ENCODE measurements around the gene NPRL2.

Gene NPRL2

DNA sequence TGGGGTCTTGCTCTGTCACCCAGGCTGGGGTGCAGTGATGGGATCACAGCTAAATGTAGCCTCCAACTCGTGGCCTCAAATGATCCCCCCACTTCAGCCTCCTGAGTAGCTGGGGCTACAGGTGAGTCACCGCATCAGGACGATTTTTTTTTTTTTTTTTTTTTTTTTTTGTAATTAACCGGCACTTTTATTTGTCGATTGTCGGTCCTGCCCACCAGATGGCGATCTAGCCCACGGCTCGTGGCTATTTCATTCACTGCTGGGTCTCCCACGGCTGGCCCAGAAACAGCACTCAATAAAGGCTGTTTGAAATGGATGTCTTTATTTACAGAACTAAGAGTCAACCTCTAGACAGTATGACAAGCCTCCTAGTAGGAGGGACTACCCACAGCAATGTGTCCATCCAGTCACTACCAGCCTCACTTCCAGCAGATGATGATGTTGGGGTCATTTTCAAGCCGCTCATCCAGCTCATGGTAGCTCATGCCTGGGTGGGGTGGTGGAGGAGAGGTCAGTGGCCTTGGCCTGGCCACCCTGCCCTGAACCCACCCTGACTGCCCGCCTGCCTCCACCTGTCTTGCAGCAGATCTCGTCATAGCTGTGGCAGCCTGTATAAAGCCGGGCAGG is 3.3 kb downstream of the NPRL2 start:
- peak; percentile 16 for DNase-seq

GRCh38 chr3:50345586-50346234 is 4.9 kb downstream of the NPRL2 start, which contains the start of gene ZMYND10:
Gene ZMYND10, minus strand, starts transcription at chr3:50345732. Its CDS starts 153 bp downstream, at chr3:50345579.
- DNase-seq = no peak

DNA sequence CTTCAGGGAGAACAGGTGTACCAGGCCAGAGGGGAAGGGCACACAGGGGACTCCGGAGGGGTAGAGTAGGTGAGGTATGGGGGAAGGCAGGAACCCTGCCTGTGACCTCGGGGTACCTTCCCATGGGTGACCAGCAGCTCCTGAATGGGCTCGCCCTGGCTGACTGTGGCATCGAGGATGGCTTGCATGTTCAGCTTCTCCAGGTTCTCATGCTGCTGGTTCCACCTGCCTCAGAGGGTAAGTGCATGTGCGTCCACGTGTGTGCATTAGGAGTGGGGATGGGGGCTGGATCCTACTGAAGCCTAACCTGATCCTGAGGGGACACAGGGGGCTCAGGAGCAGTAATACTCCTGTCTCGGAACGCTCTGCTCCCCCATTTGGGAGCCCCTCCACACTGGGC is 5.6 kb downstream of the NPRL2 start:
- no peak for DNase-seq

GRCh38 chr3:50342813-50343633 is 7.6 kb downstream of the NPRL2 start:
- no peak for DNase-seq

DNA sequence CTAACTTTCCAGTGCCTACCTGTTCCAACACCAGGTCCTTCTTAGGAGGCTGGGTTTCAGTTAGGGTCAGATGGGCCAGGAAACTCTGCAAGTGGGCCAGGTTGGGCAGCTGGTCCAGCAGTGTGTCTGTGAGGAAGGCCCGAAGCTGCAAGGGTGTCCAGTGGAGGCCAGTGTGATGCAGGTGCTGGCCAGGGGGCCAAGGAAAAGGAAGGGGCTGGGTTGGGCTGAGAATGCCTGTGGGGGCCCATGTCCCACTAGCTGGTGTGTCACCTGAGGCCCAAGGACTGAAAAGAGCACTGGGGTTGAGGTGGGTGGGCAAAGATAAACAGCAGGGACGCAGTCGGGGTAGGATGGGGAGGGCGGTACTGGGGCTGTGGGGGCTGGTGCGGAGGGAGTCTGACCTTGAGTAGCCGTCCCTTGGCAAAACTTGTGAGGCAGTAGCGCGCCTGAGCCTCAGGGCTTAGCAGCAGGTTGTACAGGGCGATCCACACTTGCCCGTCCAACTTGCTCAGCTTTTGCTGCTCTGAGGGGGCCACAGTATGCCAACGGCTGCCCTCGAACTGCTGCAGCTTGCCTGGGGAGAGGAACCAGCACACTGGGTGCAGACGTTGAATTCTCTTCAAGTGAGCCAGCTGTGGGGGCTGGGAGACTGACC is 8.5 kb downstream of the NPRL2 start:
- no peak for DNase-seq

- no peak for DNase-seq
Observed at GRCh38 chr3:50341537-50341936, 9.0 kb downstream of the NPRL2 start.

DNA sequence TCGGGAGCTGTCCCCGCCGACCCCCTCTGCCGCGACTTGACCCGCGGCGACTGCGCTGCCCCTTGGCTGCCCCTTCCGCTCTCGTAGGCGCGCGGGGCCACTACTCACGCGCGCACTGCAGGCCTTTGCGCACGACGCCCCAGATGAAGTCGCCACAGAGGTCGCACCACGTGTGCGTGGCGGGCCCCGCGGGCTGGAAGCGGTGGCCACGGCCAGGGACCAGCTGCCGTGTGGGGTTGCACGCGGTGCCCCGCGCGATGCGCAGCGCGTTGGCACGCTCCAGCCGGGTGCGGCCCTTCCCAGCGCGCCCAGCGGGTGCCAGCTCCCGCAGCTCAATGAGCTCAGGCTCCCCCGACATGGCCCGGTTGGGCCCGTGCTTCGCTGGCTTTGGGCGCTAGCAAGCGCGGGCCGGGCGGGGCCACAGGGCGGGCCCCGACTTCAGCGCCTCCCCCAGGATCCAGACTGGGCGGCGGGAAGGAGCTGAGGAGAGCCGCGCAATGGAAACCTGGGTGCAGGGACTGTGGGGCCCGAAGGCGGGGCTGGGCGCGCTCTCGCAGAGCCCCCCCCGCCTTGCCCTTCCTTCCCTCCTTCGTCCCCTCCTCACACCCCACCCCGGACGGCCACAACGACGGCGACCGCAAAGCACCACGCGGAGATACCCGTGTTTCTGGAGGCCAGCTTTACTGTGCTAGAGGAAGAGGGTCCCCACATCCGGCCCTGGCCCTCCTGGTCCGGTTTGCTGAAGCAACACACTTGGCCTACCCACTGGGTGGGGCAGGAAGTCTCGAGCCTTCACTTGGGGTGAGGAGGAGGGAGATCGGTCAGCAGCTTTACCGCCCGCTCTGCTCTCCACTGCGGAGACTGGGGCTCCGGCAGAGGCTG is 9.9 kb downstream of the NPRL2 start, which contains the start of gene RASSF1:
Gene RASSF1 (minus strand): TSS at position 389 of the 882 bp plus-strand sequence. CDS start 31 bp downstream, at position 358.
- no peak for DNase-seq

DNA sequence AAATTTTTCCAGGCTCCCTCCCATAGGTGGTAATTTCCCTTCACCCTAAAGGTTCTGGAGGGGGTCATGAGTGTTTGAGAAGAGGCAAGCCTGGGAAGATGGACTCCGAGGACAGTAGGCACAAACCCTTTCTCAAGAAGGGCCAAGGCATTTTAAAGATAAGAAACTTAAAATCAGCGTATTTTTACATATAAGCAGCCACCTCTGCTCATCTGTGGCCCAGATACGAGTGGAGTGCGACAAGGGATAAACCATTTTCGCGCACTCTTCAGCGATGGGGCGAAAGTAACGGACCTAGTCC is 10.5 kb downstream of the NPRL2 start:
- no peak for DNase-seq

DNA sequence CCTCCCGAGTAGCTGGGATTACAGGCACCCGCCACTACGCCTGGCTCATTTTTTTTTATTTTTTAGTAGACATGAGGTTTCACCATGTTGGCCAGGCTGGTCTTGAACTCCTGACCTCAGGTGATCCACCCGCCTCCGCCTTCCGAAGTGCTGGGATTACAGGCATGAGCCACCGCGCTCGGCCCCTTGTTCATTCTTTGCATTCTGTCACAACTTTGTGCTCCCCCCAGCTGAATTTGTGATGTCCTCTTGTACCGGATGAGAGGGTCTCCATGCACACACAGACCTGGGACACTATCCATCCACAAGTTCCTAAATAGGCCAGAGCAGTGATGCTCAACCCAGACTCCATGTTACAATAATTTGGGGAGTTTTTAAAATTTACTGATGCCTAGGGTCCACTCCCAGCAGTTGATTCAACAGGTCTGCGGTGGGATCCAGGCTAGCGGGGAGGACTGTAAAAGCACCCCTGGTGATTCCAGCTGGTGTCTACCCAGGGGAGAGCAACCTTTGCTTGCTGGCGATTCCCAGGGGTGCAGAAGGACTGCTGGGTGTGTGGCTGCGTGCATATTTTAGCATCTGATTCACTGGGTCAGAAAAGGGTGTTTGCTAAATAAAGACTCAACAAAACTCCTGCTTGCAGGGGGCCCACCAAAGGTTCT is 11.0 kb downstream of the NPRL2 start:
- no peak for DNase-seq

DNA sequence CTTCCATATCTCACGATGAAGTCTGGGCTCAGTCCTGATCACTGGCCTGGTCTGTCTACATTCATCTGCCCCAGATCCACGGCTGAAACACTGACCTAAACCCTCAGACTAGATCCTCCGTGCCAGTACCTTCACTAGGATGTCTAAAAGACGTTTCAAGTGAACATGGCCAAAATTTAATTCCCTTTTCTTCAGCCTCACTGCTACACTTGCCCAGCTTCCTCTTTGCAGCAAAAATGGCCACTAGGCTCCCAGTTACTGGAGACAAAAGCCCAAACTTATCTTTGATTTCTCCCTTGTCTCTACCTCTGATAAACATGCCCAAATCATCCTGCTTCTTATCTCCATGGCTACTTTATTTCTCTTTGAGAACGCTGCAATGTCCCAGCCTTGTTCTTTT is 11.6 kb downstream of the NPRL2 start:
- no peak for DNase-seq

DNA sequence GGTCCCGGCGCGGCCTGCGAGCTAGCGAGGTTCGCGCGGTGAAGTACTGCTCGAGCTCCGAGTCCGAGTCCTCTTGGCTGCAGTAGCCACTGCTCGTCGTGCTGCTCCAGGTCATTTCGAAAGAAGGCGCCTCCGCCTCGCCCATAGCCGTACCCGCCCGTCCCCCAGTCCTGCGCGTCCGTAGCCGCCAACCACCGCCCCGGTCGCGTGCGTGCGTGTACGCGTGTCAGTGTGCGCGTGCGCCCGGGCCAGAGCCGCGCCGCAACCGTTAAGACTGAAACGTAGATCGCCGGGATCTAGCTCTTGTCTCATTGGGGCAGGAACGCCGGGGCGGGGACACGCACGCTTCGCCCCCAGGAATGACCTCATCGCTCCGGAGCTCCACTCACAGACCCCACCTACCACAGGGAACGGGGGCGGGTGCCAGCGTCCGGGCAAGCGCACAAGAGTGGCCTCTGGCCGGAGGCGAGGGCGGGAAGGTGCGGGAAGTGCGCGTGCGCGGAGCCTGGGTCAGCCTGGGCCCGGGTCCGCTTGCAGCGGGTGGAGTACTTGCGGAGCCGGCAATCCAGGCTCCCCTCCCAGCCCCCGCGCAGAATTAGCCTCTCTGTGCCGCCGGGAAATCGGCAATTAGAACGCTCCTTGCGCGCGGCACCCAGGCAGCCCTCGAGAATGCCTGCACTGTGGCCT is 13.3 kb downstream of the NPRL2 start:
- peak; percentile 97 for DNase-seq

- no peak for DNase-seq
Observed at GRCh38 chr3:50336452-50337174, 14.0 kb downstream of the NPRL2 start.

GRCh38 chr3:50334339-50335075 is 16.1 kb downstream of the NPRL2 start:
- no peak for DNase-seq

GRCh38 chr3:50333744-50334328 is 16.7 kb downstream of the NPRL2 start:
- DNase-seq = no peak

DNA sequence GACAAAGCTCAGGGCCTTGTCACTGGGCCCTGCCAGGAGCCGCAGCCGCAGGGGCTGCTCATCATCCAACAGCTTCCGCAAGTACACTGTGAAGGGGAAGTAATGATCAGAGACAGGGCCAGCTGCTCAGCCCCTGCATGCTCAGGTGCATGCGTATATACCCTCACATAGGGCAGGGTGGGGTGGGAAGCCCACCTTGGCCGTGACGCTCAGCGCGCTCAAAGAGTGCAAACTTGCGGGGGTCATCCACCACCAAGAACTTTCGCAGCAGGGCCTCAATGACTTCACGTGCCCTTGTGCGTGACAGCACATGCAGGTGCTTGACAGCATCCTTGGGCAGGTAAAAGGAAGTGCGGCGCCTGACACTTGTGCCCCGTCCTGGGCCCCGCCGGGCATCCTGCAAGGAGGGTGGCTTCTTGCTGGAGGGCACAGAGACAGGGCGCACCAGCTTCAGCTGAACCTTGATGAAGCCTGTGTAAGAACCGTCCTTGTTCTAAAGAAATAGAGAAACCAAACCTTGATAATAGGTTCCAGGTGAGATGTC is 19.1 kb downstream of the NPRL2 start:
- no peak for DNase-seq

DNA sequence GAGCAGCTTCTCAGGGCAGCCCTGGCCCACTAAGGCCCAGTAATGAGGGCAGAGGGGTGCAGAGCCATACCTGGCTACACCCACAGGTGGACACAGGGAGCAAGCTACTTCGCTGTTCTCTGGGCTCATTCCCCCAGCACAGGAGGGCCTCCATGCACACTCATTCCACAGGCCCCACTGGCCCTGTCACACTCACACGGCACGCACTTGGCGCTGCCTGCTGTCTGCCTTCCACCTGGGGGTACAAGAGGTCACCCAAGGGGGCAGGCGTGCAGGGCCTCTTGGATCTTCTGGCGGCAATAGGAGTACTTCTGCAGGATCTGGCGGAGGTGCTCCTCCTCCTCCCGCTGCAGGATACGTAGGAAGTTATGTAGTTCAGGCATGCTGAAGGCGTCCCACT is 20.2 kb downstream of the NPRL2 start:
- DNase-seq = no peak

DNA sequence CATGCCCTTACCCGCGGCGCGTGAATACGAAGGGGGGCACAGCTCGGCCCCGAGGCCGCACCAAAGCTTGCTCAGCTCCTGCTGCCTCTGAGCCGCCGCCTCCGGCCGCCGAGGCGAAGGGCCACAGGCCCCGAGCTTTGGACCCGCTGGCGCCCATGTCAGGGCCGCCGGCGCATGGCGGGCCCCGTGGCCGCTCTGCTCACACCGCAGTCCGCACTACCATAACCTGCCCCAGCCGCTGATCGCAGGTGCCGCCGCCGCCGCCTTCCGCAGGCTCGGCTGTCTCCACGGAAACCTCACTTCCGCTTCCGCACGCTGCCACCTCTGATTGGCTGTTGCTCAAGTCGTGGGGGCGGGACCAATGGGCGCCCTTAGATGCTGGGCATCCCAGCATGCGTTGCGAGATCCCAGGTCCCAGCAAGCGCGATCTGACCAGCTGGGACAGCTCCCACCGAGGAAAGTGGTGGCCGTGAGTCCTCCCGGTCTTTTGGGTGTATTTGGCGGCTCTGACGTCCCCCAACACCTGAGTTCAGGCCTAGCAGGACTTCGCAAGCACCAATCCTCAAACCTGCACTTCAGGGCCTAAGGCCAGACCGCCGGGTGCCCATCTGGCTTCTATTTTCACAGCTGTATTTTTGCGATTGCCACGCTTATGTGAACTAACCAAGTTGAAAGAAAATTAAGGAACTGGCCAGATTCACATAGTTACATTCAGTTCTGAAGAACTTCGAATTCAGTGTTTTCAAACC is 22.5 kb downstream of the NPRL2 start, which contains the start of gene TUSC2:
Gene TUSC2 (minus strand): TSS at position 281 of the 749 bp plus-strand sequence. CDS start 124 bp downstream, at position 157.
- DNase-seq = peak; percentile 92

- no peak for DNase-seq
Observed at GRCh38 chr3:50327129-50327528, 23.4 kb downstream of the NPRL2 start.

All from NCI-H526 treated with DMSO at 0.1 percent for 48 hours (cell line).